HepG2 (cell line): ENCODE results near the gene AGBL3.

ENCODE experiments used
- CREBL2 ChIP-seq: sonication (generic); formaldehyde crosslinking; IDR thresholded peaks from 2 replicates; pipeline ENCODE4 v1.8.1; 2023; ENCODE audit warnings: missing genetic modification reagents, mild to moderate bottlenecking, borderline replicate concordance
- CTCF ChIP-seq: sonication (generic); formaldehyde crosslinking; IDR thresholded peaks from 2 replicates; pipeline ENCODE4 v1.5.0; 2020; ENCODE audit warnings: mild to moderate bottlenecking, missing genetic modification reagents, moderate library complexity
- EZH2 ChIP-seq: conservative IDR thresholded peaks from 2 replicates; pipeline ENCODE4 v1.6.1; 2012; ENCODE audit warnings: mild to moderate bottlenecking, low read depth, low read length, moderate library complexity
- IRF9 ChIP-seq: sonication (generic); formaldehyde crosslinking; IDR thresholded peaks from 2 replicates; pipeline ENCODE4 v1.8.0; 2022; ENCODE audit warnings: missing genetic modification reagents, mild to moderate bottlenecking, borderline replicate concordance
- NRL ChIP-seq: sonication (generic); formaldehyde crosslinking; IDR thresholded peaks from 2 replicates; pipeline ENCODE4 v1.5.0; 2020; ENCODE audit warnings: missing genetic modification reagents, mild to moderate bottlenecking, moderate library complexity, borderline replicate concordance
- POLR2AphosphoS5 ChIP-seq: IDR thresholded peaks from 2 replicates; pipeline ENCODE4 v1.6.1; 2012; ENCODE audit warnings: low read depth, low read length
- PRDM10 ChIP-seq: sonication (generic); formaldehyde crosslinking; IDR thresholded peaks from 2 replicates; pipeline ENCODE4 v1.4.0; 2020; ENCODE audit warnings: low read depth, missing genetic modification reagents
- PRPF4 ChIP-seq: fragments of 200-400 bp; formaldehyde crosslinking; IDR thresholded peaks from 2 replicates; pipeline ENCODE4 v1.6.1; 2016; ENCODE audit warnings: low read length, low read depth; ENCODE audit not compliant: poor library complexity, severe bottlenecking
- RAD21 ChIP-seq: fragments of 450-650 bp; formaldehyde crosslinking; IDR thresholded peaks from 2 replicates; pipeline ENCODE4 v1.5.0; 2020; ENCODE audit warnings: mild to moderate bottlenecking
- ZBTB33 ChIP-seq: sonication (generic); formaldehyde crosslinking; IDR thresholded peaks from 2 replicates; pipeline ENCODE4 v1.4.0; 2020; ENCODE audit warnings: missing genetic modification reagents
- ZNF605 ChIP-seq: sonication (generic); formaldehyde crosslinking; IDR thresholded peaks from 2 replicates; pipeline ENCODE4 v1.8.0; 2022; ENCODE audit warnings: mild to moderate bottlenecking, missing genetic modification reagents
- ZSCAN20 ChIP-seq: sonication (generic); formaldehyde crosslinking; IDR thresholded peaks from 2 replicates; pipeline ENCODE4 v1.4.0; 2020; ENCODE audit warnings: missing genetic modification reagents, mild to moderate bottlenecking, borderline replicate concordance
- ZSCAN31 ChIP-seq: sonication (generic); formaldehyde crosslinking; IDR thresholded peaks from 2 replicates; pipeline ENCODE4 v1.5.0; 2020; ENCODE audit warnings: low read depth, mild to moderate bottlenecking, missing genetic modification reagents

- TF ChIP-seq POLR2AphosphoS5: no peak
- TF ChIP-seq ZNF605 (CRISPR knock-in tag): no peak
- TF ChIP-seq CREBL2: no peak
- TF ChIP-seq NRL (CRISPR knock-in tag): no peak
- TF ChIP-seq ZBTB33 (CRISPR knock-in tag): no peak
- no peak for TF ChIP-seq IRF9
- no peak for TF ChIP-seq EZH2
- no peak for TF ChIP-seq CTCF (CRISPR knock-in tag)
- no peak for TF ChIP-seq PRPF4
- no peak for TF ChIP-seq ZSCAN31
- no peak for TF ChIP-seq RAD21 (CRISPR knock-in tag)
- no peak for TF ChIP-seq PRDM10 (CRISPR knock-in tag)
- TF ChIP-seq ZSCAN20: no peak
Measured at GRCh38 chr7:135129579-135129978, 143.3 kb downstream of the AGBL3 start.
